CD8-positive, alpha-beta memory T cell (primary cell): ENCODE measurements around the gene PRKAR1B. TPM values are rescaled to one million over a fixed set of nuclear protein-coding genes. Genes with fewer than 3 reads are reported as not detected.

Source experiments
- CTCF ChIA-PET: fragments of 350-600 bp; sonication (Branson Sonifier 250); formaldehyde crosslinking; loops from one replicate; lab custom pipeline; 2021; ENCODE audit warnings: antibody characterized with exemption; lab: Charles Lee
- POLR2A ChIA-PET: fragments of 350-600 bp; sonication (Branson Sonifier 250); formaldehyde crosslinking; loops from one replicate; lab custom pipeline; 2021; ENCODE audit warnings: antibody characterized with exemption; lab: Charles Lee
- DNase-seq, 5 donors: peaks; one replicate each; pipeline versions ENCODE4 v3.0.0 to v3.0.0-alpha.2; 2020 to 2022; ENCODE audit warnings: mixed read lengths in 1 of 5
- H3K27ac ChIP-seq: one replicate; pipeline ENCODE4 v1.7.0; 2013; ENCODE audit warnings: low read depth, mild to moderate bottlenecking, low read length, moderate library complexity
- H3K27me3 ChIP-seq: 2 replicates; pipeline ENCODE4 v1.7.0; 2013; ENCODE audit warnings: low read length, mild to moderate bottlenecking; ENCODE audit not compliant: insufficient read depth, poor library complexity, severe bottlenecking
- H3K36me3 ChIP-seq: 2 replicates; pipeline ENCODE4 v1.7.0; 2013; ENCODE audit warnings: mild to moderate bottlenecking, low read length, moderate library complexity; ENCODE audit not compliant: insufficient read depth
- H3K4me1 ChIP-seq: 2 replicates; pipeline ENCODE4 v1.7.0; 2013; ENCODE audit warnings: mild to moderate bottlenecking, low read length, moderate library complexity; ENCODE audit not compliant: insufficient read depth
- H3K4me3 ChIP-seq: 2 replicates; pipeline ENCODE4 v1.7.0; 2013; ENCODE audit warnings: mild to moderate bottlenecking, low read length
- H3K9me3 ChIP-seq: 2 replicates; pipeline ENCODE4 v1.7.0; 2013; ENCODE audit warnings: mild to moderate bottlenecking, low read length
- H3K27ac Mint-ChIP-seq, 8 donors: one replicate each; pipeline ENCODE4 v1.8.0; 2020 to 2021; ENCODE audit warnings: mixed read lengths in 8 of 8, mild to moderate bottlenecking in 6 of 8, inconsistent platforms in 3 of 8, moderate library complexity in 3 of 8
- H3K27me3 Mint-ChIP-seq, 2 donors: one replicate each; pipeline ENCODE4 v1.8.0; 2020 to 2021; ENCODE audit warnings: mixed read lengths in 2 of 2, mild to moderate bottlenecking in 1 of 2, moderate library complexity in 1 of 2
- H3K36me3 Mint-ChIP-seq, 3 donors: one replicate each; pipeline ENCODE4 v1.8.0; 2020 to 2021; ENCODE audit warnings: mixed read lengths in 3 of 3, inconsistent platforms in 1 of 3, mild to moderate bottlenecking in 1 of 3
- H3K4me1 Mint-ChIP-seq, 3 donors: one replicate each; pipeline ENCODE4 v1.8.0; 2020 to 2021; ENCODE audit warnings: mixed read lengths in 3 of 3, inconsistent platforms in 1 of 3, mild to moderate bottlenecking in 1 of 3
- H3K4me3 Mint-ChIP-seq, 7 donors: one replicate each; pipeline ENCODE4 v1.8.0; 2020 to 2021; ENCODE audit warnings: mixed read lengths in 7 of 7, mild to moderate bottlenecking in 6 of 7, moderate library complexity in 4 of 7, inconsistent platforms in 2 of 7
- H3K9me3 Mint-ChIP-seq, 5 donors: one replicate each; pipeline ENCODE4 v1.8.0; 2020 to 2022; ENCODE audit warnings: mixed read lengths in 5 of 5, mild to moderate bottlenecking in 3 of 5, moderate library complexity in 2 of 5, inconsistent platforms in 1 of 5
- polyA plus RNA-seq: library from polyadenylated mRNA; unstranded; fragments of 300-500 nt; fragmentation: Illumina TruSeq; gene quantifications from one replicate; pipeline ENCODE4 v1.2.3, GENCODE V29; 2021
- total RNA-seq, 2 experiments: library from RNA; stranded (reverse); gene quantifications; one replicate each; pipeline ENCODE4 v1.2.3, GENCODE V29; 2021

Gene PRKAR1B
- total and polyA plus RNA-seq, 3 experiments from 2014 or later = 8.1 to 32.4 (median 28.3) TPM

DNA sequence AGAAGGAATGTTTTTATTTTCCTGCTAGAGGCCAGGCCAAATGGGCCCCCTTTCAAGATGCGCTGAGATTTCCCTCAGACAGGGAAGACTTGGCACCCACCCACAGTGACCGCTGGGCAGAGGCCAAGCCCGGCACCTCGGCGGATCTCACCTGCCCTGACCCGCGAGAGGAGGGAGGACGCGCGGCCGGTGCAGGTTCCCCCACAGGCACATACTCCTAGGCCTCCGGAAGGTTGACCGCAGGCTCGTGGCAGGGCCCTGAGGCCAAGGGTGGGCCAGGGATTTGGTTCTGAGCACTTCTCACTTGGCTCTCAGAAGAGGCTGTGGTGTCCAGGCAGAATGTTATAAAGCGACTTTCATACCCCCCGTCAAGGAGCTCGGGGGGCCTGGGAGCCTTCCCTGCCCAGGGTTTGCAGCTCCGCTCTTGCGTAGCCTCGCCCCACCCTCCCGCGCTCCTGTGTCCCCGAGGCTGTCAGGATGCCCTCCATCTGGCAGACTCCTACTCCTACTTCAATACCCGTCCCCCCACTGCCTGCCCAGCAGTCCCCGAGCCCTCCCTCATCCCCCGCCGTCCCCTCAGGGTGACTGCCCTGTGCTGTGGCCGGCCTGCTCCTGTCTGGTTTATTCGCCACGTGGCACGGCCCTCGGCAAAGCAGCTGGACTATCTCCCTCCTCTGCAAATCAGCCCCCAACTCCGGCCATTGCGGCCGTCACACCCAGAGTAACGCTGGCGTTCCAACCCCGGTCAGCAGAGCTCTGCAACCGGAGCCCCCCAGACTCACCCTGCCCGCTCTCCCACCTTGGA is 156.9 kb downstream of the PRKAR1B start:
- no peaks in the 10 kb centered on the region for H3K36me3 ChIP-seq
- Mint-ChIP-seq H3K9me3 (no peaks in the 10 kb centered on the region), H3K4me3 (no peak overlapping the region), H3K27ac (no peak overlapping the region), H3K36me3 (peaks cover 0 to 4% (median 0%) of the 10 kb centered on the region in 3 donors), H3K4me1 (no peaks in the 10 kb centered on the region), H3K27me3 (no peaks in the 10 kb centered on the region)
- ChIA-PET CTCF (interaction anchor here (1.6 kb wide), 1 partner anchor 9 kb away, joined by 3 read pairs; no protein-coding TSS in a partner anchor), POLR2A (no interaction called here)
- no peak overlapping the region for H3K4me3 ChIP-seq
- H3K4me1 ChIP-seq = no peaks in the 10 kb centered on the region
- no peak overlapping the region for H3K27ac ChIP-seq
- DNase-seq = no peak
- H3K9me3 ChIP-seq = no peaks in the 10 kb centered on the region
- H3K27me3 ChIP-seq = no peaks in the 10 kb centered on the region

- Histone ChIP-seq H3K36me3 (no peaks in the 10 kb centered on the region), H3K4me3 (no peak overlapping the region), H3K27me3 (no peaks in the 10 kb centered on the region), H3K4me1 (no peaks in the 10 kb centered on the region), H3K27ac (no peak overlapping the region), H3K9me3 (no peaks in the 10 kb centered on the region)
- H3K4me3 Mint-ChIP-seq = no peak overlapping the region
- CTCF ChIA-PET = interaction anchor here (1.6 kb wide), 1 partner anchor 10 kb away, joined by 3 read pairs; no protein-coding TSS in a partner anchor
- no peaks in the 10 kb centered on the region for H3K27me3 Mint-ChIP-seq
- POLR2A ChIA-PET = no interaction called here
- DNase-seq = no peak
- no peaks in the 10 kb centered on the region for H3K36me3 Mint-ChIP-seq
- no peak overlapping the region for H3K27ac Mint-ChIP-seq
- H3K9me3 Mint-ChIP-seq = no peaks in the 10 kb centered on the region
- no peaks in the 10 kb centered on the region for H3K4me1 Mint-ChIP-seq
Observed at GRCh38 chr7:569071-569855, 157.8 kb downstream of the PRKAR1B start.

DNA sequence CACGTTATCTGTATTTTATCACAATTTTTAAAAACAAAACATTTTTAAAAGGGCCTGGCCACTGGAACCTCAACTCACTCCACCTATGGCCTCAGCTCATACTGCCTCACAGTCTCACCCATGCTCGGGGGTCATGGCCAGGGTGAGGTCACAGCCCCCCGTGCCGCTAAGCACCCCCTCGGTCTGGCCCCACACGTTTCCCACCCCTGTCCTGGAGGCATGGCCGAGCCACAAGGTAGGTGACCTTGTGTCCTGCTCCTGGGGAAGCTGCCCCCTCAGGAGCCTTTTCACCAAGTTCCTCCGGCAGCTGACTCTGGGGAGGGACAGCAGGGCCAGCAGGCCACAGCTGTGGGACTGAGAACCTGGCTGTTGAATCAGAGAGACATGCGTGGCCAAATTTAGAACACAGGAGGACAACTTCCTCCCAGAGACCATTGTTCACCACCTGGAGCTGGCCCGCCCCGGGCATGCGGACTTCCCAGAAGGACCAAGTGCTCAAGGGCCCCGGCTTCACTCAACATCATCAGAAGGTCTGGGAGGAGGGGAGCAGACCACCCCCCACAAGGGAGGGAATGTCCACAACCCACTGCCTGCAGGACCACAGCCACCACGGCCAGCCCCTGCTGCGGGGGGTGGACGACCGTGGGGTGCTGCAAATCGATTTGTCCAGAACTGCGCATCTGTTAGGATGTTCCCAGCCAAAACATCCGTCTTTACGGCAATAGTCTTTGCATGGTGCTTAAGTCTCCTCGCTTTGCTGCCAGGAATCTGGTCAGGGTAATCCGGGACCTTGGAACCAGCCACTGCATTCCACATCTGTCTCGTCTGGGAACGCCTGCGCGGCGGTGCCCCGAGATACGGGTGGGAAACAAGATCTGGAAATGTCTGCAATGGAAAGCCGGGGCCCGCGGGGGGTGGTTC is 158.8 kb downstream of the PRKAR1B start:
- CTCF ChIA-PET = no interaction called here
- H3K27me3 ChIP-seq = no peaks in the 10 kb centered on the region
- Mint-ChIP-seq H3K9me3 (no peaks in the 10 kb centered on the region), H3K27ac (no peak overlapping the region), H3K36me3 (no peaks in the 10 kb centered on the region), H3K4me1 (no peaks in the 10 kb centered on the region), H3K4me3 (no peak overlapping the region), H3K27me3 (no peaks in the 10 kb centered on the region)
- no peak for DNase-seq
- H3K9me3 ChIP-seq = no peaks in the 10 kb centered on the region
- H3K27ac ChIP-seq = no peak overlapping the region
- no peaks in the 10 kb centered on the region for H3K36me3 ChIP-seq
- POLR2A ChIA-PET = no interaction called here
- no peaks in the 10 kb centered on the region for H3K4me1 ChIP-seq
- no peak overlapping the region for H3K4me3 ChIP-seq

DNA sequence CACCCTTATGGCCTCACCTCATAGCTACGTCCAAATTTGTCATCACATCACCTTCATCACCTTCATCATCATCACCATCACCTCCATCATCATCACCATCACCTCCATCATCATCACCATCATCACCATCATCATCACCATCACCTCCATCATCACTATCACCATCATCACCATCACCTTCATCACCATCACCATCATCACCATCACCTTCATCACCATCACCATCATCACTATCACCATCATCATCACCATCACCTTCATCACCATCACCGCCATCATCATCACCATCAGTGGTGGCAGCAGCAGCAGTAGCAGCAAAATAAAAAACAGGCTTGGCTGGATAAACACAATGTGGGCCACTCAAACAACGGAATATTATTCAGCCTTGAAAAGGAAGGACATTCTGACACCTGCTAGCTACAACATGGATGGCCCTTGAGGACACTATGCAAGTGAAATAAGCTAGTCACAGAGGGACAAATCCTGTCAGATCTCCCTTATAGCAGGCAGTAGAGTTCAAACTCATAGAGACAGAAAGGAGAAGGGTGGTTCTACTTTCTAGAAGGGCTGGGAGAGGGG is 159.7 kb downstream of the PRKAR1B start:
- peaks cover 3 to 4% (median 4%) of the 10 kb centered on the region in 3 donors for H3K4me1 Mint-ChIP-seq
- no peak for DNase-seq

DNA sequence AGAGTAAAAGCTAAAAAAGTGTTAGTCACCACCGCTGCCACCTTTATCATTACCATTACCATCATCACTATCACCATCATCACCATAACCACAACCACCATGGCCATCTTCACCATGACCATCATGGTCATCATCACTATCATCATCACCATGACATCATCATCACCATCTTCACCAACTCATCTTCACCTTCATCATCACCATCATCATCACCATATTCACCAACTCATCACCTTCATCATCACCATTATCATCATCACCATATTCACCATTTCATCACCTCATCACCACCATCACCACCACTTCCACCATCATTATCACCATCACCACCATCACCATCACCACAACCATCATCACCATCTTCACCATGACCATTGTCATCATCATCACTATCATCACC is 161.0 kb downstream of the PRKAR1B start:
- no peak overlapping the region for H3K4me3 Mint-ChIP-seq
- Histone ChIP-seq H3K36me3 (no peaks in the 10 kb centered on the region), H3K4me3 (no peak overlapping the region), H3K4me1 (no peaks in the 10 kb centered on the region), H3K27ac (no peak overlapping the region), H3K9me3 (no peaks in the 10 kb centered on the region), H3K27me3 (no peaks in the 10 kb centered on the region)
- H3K27ac Mint-ChIP-seq = no peak overlapping the region
- H3K27me3 Mint-ChIP-seq = no peaks in the 10 kb centered on the region
- DNase-seq = no peak
- H3K36me3 Mint-ChIP-seq = no peaks in the 10 kb centered on the region
- H3K4me1 Mint-ChIP-seq = peaks cover 3 to 4% (median 4%) of the 10 kb centered on the region in 3 donors
- CTCF ChIA-PET = no interaction called here
- H3K9me3 Mint-ChIP-seq = no peaks in the 10 kb centered on the region
- POLR2A ChIA-PET = no interaction called here

More for the DNA sequence above, 159.7 kb downstream of the PRKAR1B start:
- Mint-ChIP-seq H3K36me3 (no peaks in the 10 kb centered on the region), H3K9me3 (no peaks in the 10 kb centered on the region), H3K27ac (no peak overlapping the region), H3K27me3 (no peaks in the 10 kb centered on the region), H3K4me3 (no peak overlapping the region)
- Histone ChIP-seq H3K9me3 (no peaks in the 10 kb centered on the region), H3K27me3 (no peaks in the 10 kb centered on the region), H3K4me1 (no peaks in the 10 kb centered on the region), H3K4me3 (no peak overlapping the region), H3K27ac (no peak overlapping the region), H3K36me3 (no peaks in the 10 kb centered on the region)
- ChIA-PET POLR2A (no interaction called here), CTCF (no interaction called here)

DNA sequence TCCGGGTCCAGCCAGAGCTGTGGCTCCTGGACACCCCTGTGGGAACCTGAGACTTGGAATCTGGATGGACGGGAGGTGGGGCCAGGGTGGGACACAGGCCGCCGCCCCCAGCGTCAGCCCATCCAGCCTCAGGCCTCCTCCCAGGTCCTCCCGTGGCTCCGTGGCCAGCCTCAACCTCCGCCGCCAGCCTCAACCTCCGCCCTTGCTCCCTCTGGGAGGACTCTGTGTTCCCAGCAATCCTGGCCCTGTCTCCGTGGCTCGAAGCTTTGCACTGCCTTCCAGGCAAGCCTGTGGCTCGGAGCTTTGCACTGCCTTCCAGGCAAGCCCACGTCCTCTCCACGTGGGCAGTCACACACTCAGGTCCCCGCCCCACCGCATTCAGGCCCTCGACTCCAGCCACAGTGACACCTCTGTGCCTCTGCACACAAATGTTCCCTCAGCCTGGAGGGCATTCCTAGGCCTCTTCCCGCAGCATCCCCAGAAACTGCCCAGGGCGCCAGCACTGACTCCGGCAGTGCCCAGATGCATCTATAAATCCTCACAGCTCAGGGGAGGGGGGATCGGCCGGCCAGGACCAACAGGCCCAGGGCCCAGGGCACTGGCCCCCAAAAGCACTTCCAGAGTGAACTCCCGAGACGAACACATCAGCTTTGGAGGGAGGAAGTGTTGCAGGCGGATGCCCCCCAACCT is 162.8 kb downstream of the PRKAR1B start:
- DNase-seq = no peak
- Histone ChIP-seq H3K36me3 (no peaks in the 10 kb centered on the region), H3K27ac (no peak overlapping the region), H3K9me3 (no peaks in the 10 kb centered on the region), H3K4me3 (no peak overlapping the region), H3K4me1 (no peaks in the 10 kb centered on the region), H3K27me3 (no peaks in the 10 kb centered on the region)
- H3K4me3 Mint-ChIP-seq = no peak overlapping the region
- ChIA-PET CTCF (no interaction called here), POLR2A (no interaction called here)
- H3K36me3 Mint-ChIP-seq = no peaks in the 10 kb centered on the region
- peaks cover 3 to 4% (median 4%) of the 10 kb centered on the region in 3 donors for H3K4me1 Mint-ChIP-seq
- no peaks in the 10 kb centered on the region for H3K9me3 Mint-ChIP-seq
- no peaks in the 10 kb centered on the region for H3K27me3 Mint-ChIP-seq
- H3K27ac Mint-ChIP-seq = peak overlapping the region in 2 of 8 donors; percentile 28 to 84

- Histone ChIP-seq H3K36me3 (no peaks in the 10 kb centered on the region), H3K4me3 (no peak overlapping the region), H3K27me3 (no peaks in the 10 kb centered on the region), H3K9me3 (no peaks in the 10 kb centered on the region), H3K4me1 (no peaks in the 10 kb centered on the region), H3K27ac (no peak overlapping the region)
- Mint-ChIP-seq H3K27me3 (no peaks in the 10 kb centered on the region), H3K9me3 (no peaks in the 10 kb centered on the region), H3K4me3 (no peak overlapping the region), H3K27ac (peak overlapping the region in 2 of 8 donors; percentile 2 to 64), H3K36me3 (no peaks in the 10 kb centered on the region), H3K4me1 (peaks cover 3 to 4% (median 4%) of the 10 kb centered on the region in 3 donors)
- DNase-seq = no peak
- ChIA-PET POLR2A (no interaction called here), CTCF (no interaction called here)
Observed at GRCh38 chr7:563629-564170, 163.4 kb downstream of the PRKAR1B start.
